ENCODE measurements around the gene MYLK3.
A peak's percentile ranks its signal among the peaks of the same experiment; 100 is the strongest.
"Not testable (repeated sequence)": the region's sequence is repeated elsewhere in the genome, so short reads cannot be mapped to it uniquely, and the experiment has no call there.

MYLK3 gene

GRCh38 chr16:46788891-46789474 is 40.8 kb upstream of the MYLK3 start:
- TF ChIP-seq CTCF (conservative IDR thresholded peaks at IDR 0.05; ENCODE audit: low read length): no peak
- DNase-seq (ENCODE audit: low read depth): no peak

DNA sequence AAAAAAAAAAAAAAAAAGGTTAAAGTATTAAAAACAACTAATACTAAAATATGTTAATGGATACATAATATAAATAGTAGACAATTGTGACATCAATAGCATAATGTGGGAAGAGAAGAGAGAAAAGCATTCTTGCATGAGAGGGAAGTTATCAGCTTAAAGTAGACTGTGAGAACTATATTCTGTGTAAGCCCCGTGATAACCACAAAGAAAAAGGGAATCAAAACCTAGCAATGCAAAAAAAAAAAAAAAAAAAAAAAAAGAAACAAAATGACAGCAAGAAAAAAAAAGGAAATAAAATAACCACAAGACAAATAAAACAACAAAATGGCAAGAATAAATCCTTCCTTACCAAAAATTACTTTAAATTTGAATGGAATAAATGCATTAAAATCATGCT is 39.8 kb upstream of the MYLK3 start:
- no peak for TF ChIP-seq CTCF (conservative IDR thresholded peaks at IDR 0.05; ENCODE audit: low read length)
- DNase-seq (ENCODE audit: low read depth): no peak
- no peak overlapping the region for H3K4me3 ChIP-seq (ENCODE audit: low read length)

More at GRCh38 chr16:46788891-46789474, 40.8 kb upstream of the MYLK3 start:
- no peak overlapping the region for H3K4me3 ChIP-seq (ENCODE audit: low read length)

- H3K4me3 ChIP-seq (ENCODE audit: low read length): no peak overlapping the region
- DNase-seq (ENCODE audit: low read depth): no peak
- no peak for TF ChIP-seq CTCF (conservative IDR thresholded peaks at IDR 0.05; ENCODE audit: low read length)
Measured at GRCh38 chr16:46785076-46785845, 37.1 kb upstream of the MYLK3 start.

DNA sequence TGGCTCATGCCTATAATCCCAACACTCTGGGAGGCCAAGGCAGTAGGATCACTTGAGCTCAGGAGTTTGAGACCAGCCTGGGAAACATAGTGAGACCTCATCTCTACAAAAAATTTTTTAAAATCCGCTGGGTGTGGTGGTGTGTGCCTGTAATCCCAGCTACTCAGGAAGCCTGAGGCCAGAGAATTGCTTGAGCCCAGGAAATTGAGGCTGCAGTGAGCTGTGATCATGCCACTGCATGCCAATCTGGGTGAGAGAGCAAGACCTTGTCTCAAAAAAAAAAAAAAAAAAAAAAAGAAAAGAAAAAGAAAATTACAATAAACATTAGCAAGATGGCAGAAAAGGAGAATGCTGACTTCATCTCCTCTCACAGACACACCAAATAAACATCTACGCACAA is 36.4 kb upstream of the MYLK3 start:
- H3K4me3 ChIP-seq (ENCODE audit: low read length); DNase-seq (ENCODE audit: low read depth): not testable (repeated sequence)

DNA sequence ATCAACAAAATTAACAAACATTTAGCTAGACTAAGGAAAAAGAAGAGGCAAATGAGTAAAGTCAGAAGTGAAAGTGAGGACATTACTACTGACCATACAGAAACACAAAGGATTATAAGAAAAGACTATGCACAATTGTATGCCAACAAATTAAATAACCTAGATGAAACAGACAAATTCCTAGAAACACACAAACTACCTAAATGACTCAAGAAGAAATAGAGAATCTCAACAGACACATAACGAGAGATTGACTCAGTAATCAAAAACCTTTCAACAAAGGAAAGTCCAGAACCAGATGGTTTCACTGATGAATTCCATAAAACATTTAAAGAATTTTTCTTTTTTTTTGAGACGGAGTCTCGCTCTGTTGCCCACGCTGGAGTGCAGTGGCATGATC is 35.7 kb upstream of the MYLK3 start:
- peak; percentile 42 for DNase-seq (ENCODE audit: low read depth)
- H3K4me3 ChIP-seq (ENCODE audit: low read length): no peak overlapping the region
- no peak for TF ChIP-seq CTCF (conservative IDR thresholded peaks at IDR 0.05; ENCODE audit: low read length)

- H3K4me3 ChIP-seq (ENCODE audit: low read length): no peak overlapping the region
- no peak for DNase-seq (ENCODE audit: low read depth)
- no peak for TF ChIP-seq CTCF (conservative IDR thresholded peaks at IDR 0.05; ENCODE audit: low read length)
Measured at GRCh38 chr16:46782320-46782719, 34.2 kb upstream of the MYLK3 start.

DNA sequence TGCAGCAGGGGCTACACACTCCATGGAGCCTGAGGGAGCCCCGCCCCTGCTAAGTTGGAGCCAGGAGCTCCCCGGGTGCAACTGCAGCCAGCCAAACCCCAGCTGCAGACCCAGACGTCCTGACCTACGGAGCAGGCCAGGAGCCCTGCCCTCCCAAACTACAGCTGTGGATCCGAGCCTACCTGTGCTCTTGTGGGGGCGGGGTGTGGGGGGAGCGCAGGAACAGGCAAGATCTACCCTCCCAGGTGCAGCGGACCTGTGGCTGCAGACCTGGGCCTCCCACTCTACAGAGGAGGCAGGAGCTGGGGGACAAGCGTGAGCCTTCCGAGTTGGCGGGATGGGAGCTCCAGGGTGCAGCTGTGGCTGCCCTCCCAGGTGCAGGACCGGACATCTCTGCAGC is 29.7 kb upstream of the MYLK3 start:
- DNase-seq (ENCODE audit: low read depth): no peak
- no peak overlapping the region for H3K4me3 ChIP-seq (ENCODE audit: low read length)
- TF ChIP-seq CTCF (conservative IDR thresholded peaks at IDR 0.05; ENCODE audit: low read length): no peak
